GM19193 (cell line): ENCODE measurements around the gene STRADB.

ENCODE experiments used
- POLR2A ChIP-seq: IDR thresholded peaks from 4 replicates; pipeline ENCODE4 v1.6.1; 2011; ENCODE audit not compliant: insufficient read depth, insufficient read length; ENCODE audit errors: extremely low read depth

Gene STRADB

GRCh38 chr2:201419057-201419635, 32.4 kb upstream of the STRADB start:
- TF ChIP-seq POLR2A: no peak

- no peak for TF ChIP-seq POLR2A
Observed at GRCh38 chr2:201419986-201420385, 31.6 kb upstream of the STRADB start.

DNA sequence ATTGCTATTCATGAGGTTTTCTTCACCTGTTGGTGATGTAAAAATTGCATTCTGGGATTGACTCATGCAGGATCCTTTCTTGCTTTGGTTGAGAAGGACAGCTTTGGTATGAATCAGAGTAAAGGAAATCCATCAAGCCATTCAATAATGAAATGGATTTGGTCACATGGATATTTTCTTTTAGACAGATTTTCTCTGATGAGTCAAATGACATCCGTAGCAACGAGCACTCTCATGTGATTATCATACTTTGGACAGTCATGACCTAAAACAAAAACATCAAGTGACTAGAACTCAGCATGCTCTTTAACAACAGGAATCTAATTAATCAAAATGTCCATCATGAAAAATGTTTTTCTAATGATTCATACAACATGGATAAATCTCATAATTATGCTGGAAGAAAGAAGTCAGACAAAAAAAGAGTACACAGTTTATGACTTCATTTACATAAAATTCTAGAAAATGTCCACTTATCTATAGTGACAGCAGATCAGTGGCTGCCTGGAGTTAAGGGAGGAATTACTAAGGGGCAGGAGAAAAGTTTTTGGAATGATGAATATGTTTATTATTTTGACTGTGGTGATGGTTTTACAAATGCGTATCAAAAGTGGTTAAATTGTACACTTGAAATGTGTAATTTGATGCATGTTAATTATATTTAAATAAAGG, 31.0 kb upstream of the STRADB start:
- no peak for TF ChIP-seq POLR2A

DNA sequence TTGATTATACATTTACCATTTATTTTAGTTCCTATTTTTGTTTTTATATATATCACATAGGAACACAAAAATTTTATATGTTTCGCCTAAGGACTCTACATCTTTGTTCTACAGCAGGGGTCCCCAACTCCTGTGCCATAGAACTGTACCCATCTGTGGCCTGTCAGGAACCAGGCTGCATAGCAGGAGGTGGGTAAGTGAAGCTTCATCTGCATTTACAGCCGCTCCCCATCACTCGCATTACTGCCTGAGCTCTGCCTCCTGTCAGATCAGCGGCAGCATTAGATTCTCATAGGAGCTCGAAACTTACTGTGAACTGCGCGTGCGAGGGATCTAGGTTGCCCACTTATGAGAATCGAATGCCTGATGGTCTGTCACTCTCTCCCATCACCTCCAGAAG, 25.6 kb upstream of the STRADB start:
- no peak for TF ChIP-seq POLR2A

- TF ChIP-seq POLR2A: no peak
Observed at GRCh38 chr2:201430839-201431238, 20.7 kb upstream of the STRADB start.

- no peak for TF ChIP-seq POLR2A
Observed at GRCh38 chr2:201432038-201432620, 19.4 kb upstream of the STRADB start.

GRCh38 chr2:201432621-201433393, 18.7 kb upstream of the STRADB start:
- no peak for TF ChIP-seq POLR2A

GRCh38 chr2:201433394-201433995, 18.0 kb upstream of the STRADB start:
- no peak for TF ChIP-seq POLR2A

DNA sequence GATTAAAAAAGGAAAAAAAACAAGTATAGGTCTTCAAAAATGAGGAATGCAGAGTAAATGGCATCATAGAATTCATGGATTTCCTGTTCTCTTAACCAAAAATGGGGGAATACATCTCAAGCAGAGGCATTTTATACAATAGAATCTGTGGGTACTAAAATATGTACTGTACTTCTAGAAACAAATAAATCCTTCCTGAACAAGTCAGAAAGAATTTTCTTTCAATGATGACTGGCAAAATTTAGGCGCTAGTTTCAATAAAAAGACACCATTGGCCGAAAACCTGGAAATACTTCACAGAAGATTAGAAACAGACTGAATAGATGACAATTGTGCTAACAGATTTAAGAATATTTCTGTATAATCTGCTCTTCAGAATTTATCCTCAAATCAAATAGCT, 15.4 kb upstream of the STRADB start:
- TF ChIP-seq POLR2A: no peak

DNA sequence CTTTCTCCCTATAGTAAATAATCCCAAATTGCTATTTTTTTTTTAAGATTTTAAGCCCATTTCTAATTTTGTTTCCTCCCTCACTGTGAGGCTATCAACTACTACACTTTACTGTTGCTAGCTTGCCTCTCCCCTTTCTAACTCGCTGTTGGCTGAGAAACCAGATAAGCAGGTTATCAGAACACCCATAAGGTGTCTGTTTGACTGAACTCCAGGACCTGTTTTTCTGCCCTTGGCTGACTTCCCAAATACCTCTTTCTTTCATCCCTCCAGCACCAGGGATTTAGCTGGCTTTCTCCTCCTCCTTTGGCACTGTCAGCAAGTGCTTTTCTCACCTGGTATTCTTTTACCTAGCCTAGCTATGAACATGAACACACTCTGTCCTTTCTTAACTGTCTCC, 11.4 kb upstream of the STRADB start:
- no peak for TF ChIP-seq POLR2A

- no peak for TF ChIP-seq POLR2A
Observed at GRCh38 chr2:201441409-201441808, 10.1 kb upstream of the STRADB start.

GRCh38 chr2:201444746-201445465, 6.6 kb upstream of the STRADB start:
- no peak for TF ChIP-seq POLR2A

- TF ChIP-seq POLR2A: no peak
Observed at GRCh38 chr2:201447086-201447485, 4.5 kb upstream of the STRADB start.

GRCh38 chr2:201448061-201448460, 3.5 kb upstream of the STRADB start:
- TF ChIP-seq POLR2A: no peak
